GM19193 (cell line): ENCODE data around the gene EVC2.

Experiments used
- POLR2A ChIP-seq: IDR thresholded peaks from 4 replicates; pipeline ENCODE4 v1.6.1; 2011; ENCODE audit not compliant: insufficient read depth, insufficient read length; ENCODE audit errors: extremely low read depth

EVC2 gene

GRCh38 chr4:5707778-5708448 lies 446 bp downstream of the EVC2 start:
- no peak for TF ChIP-seq POLR2A

- no peak for TF ChIP-seq POLR2A
Measured at GRCh38 chr4:5707366-5707765, 993 bp downstream of the EVC2 start.

- TF ChIP-seq POLR2A = no peak
Measured at GRCh38 chr4:5706486-5707290, 1.7 kb downstream of the EVC2 start.

GRCh38 chr4:5705647-5706320 lies 2.6 kb downstream of the EVC2 start:
- TF ChIP-seq POLR2A = no peak

GRCh38 chr4:5704276-5704675 lies 4.1 kb downstream of the EVC2 start:
- no peak for TF ChIP-seq POLR2A

GRCh38 chr4:5703831-5704230 lies 4.5 kb downstream of the EVC2 start:
- no peak for TF ChIP-seq POLR2A

GRCh38 chr4:5701971-5702370 lies 6.4 kb downstream of the EVC2 start:
- TF ChIP-seq POLR2A = no peak

GRCh38 chr4:5700459-5700858 lies 7.9 kb downstream of the EVC2 start:
- no peak for TF ChIP-seq POLR2A

GRCh38 chr4:5696341-5696740 lies 12.0 kb downstream of the EVC2 start:
- no peak for TF ChIP-seq POLR2A

- no peak for TF ChIP-seq POLR2A
Measured at GRCh38 chr4:5693871-5694270, 14.5 kb downstream of the EVC2 start.

GRCh38 chr4:5691491-5692132 lies 16.7 kb downstream of the EVC2 start:
- no peak for TF ChIP-seq POLR2A

- TF ChIP-seq POLR2A = no peak
Measured at GRCh38 chr4:5689065-5689464, 19.3 kb downstream of the EVC2 start.

GRCh38 chr4:5686338-5686737 lies 22.0 kb downstream of the EVC2 start:
- no peak for TF ChIP-seq POLR2A

GRCh38 chr4:5685296-5685695 lies 23.1 kb downstream of the EVC2 start:
- no peak for TF ChIP-seq POLR2A

GRCh38 chr4:5683566-5683965 lies 24.8 kb downstream of the EVC2 start:
- TF ChIP-seq POLR2A = no peak
